H9 (cell line): Measurements from ENCODE around the gene PLEKHM1. TPM values are rescaled to one million over a fixed set of nuclear protein-coding genes. Genes with fewer than 3 reads are reported as not detected.

ENCODE experiments used
- DNase-seq: peaks from one replicate; pipeline ENCODE4 v3.0.0-alpha.2; 2017
- H2AFZ ChIP-seq: one replicate; pipeline ENCODE4 v1.6.1; 2013; ENCODE audit warnings: mild to moderate bottlenecking, low read length, control low read depth, moderate library complexity
- H2AK5ac ChIP-seq: 2 replicates; pipeline ENCODE4 v1.6.1; 2013; ENCODE audit warnings: low read length, control low read depth, mixed read lengths; ENCODE audit not compliant: insufficient read length
- H2BK120ac ChIP-seq: one replicate; pipeline ENCODE4 v1.6.1; 2013; ENCODE audit warnings: low read depth, mild to moderate bottlenecking, low read length, control low read depth, inconsistent platforms; ENCODE audit not compliant: poor library complexity, severe bottlenecking
- H2BK12ac ChIP-seq: 2 replicates; pipeline ENCODE4 v1.6.1; 2013; ENCODE audit warnings: low read length, control low read depth, mixed read lengths, low read depth; ENCODE audit not compliant: insufficient read length
- H2BK15ac ChIP-seq: 2 replicates; pipeline ENCODE4 v1.6.1; 2013; ENCODE audit warnings: low read depth, low read length, control low read depth
- H2BK20ac ChIP-seq: one replicate; pipeline ENCODE4 v1.6.1; 2013; ENCODE audit warnings: low read depth, mild to moderate bottlenecking, low read length, control low read depth, inconsistent platforms; ENCODE audit not compliant: poor library complexity, severe bottlenecking
- H2BK5ac ChIP-seq: 2 replicates; pipeline ENCODE4 v1.6.1; 2013; ENCODE audit warnings: low read length, control low read depth, mixed read lengths; ENCODE audit not compliant: insufficient read length
- H3K14ac ChIP-seq: 2 replicates; pipeline ENCODE4 v1.6.1; 2013; ENCODE audit warnings: low read length, control low read depth; ENCODE audit not compliant: insufficient read depth
- H3K18ac ChIP-seq: 2 replicates; pipeline ENCODE4 v1.6.1; 2013; ENCODE audit warnings: low read depth, mild to moderate bottlenecking, mixed read lengths, low read length, control low read depth; ENCODE audit not compliant: insufficient read length
- H3K23ac ChIP-seq: 2 replicates; pipeline ENCODE4 v1.6.1; 2013; ENCODE audit warnings: low read length, control low read depth, mixed read lengths, low read depth; ENCODE audit not compliant: insufficient read length
- H3K23me2 ChIP-seq: 2 replicates; pipeline ENCODE4 v1.6.1; 2013; ENCODE audit warnings: low read depth, mild to moderate bottlenecking, mixed read lengths, low read length, control low read depth; ENCODE audit not compliant: insufficient read length, poor library complexity, severe bottlenecking
- H3K27ac ChIP-seq: 2 replicates; pipeline ENCODE4 v1.5.1; 2013; ENCODE audit warnings: low read length, control low read depth, mixed read lengths, low read depth; ENCODE audit not compliant: insufficient read length
- H3K27me3 ChIP-seq: 2 replicates; pipeline ENCODE4 v1.6.1; 2013; ENCODE audit warnings: low read length, control low read depth, inconsistent platforms; ENCODE audit not compliant: insufficient read depth
- H3K4ac ChIP-seq: 2 replicates; pipeline ENCODE4 v1.6.1; 2013; ENCODE audit warnings: low read depth, mild to moderate bottlenecking, control low read depth, inconsistent platforms, low read length, moderate library complexity
- H3K4me1 ChIP-seq: 2 replicates; pipeline ENCODE4 v1.6.1; 2013; ENCODE audit warnings: low read length, control low read depth, inconsistent platforms; ENCODE audit not compliant: insufficient read depth
- H3K4me2 ChIP-seq: 2 replicates; pipeline ENCODE4 v1.6.1; 2013; ENCODE audit warnings: low read length, control low read depth, mixed read lengths; ENCODE audit not compliant: insufficient read length, insufficient read depth
- H3K56ac ChIP-seq: 2 replicates; pipeline ENCODE4 v1.6.1; 2013; ENCODE audit warnings: low read depth, mild to moderate bottlenecking, mixed read lengths, low read length, control low read depth; ENCODE audit not compliant: insufficient read length
- H3K79me1 ChIP-seq: 2 replicates; pipeline ENCODE4 v1.6.1; 2013; ENCODE audit warnings: low read depth, mild to moderate bottlenecking, moderate library complexity, low read length, control low read depth, inconsistent platforms; ENCODE audit not compliant: insufficient read depth, poor library complexity, severe bottlenecking
- H3K79me2 ChIP-seq: 2 replicates; pipeline ENCODE4 v1.6.1; 2013; ENCODE audit warnings: low read length, control low read depth, inconsistent platforms; ENCODE audit not compliant: insufficient read depth
- H3K9ac ChIP-seq: 2 replicates; pipeline ENCODE4 v1.6.1; 2013; ENCODE audit warnings: low read length, control low read depth, mixed read lengths; ENCODE audit not compliant: insufficient read length; ENCODE audit errors: extremely low read depth
- H3K9me3 ChIP-seq: one replicate; pipeline ENCODE4 v1.6.1; 2013; ENCODE audit warnings: low read depth, low read length, inconsistent platforms; ENCODE audit not compliant: control insufficient read depth
- H3T11ph ChIP-seq: one replicate; pipeline ENCODE4 v1.6.1; 2013; ENCODE audit warnings: mild to moderate bottlenecking, low read length, control low read depth, inconsistent platforms
- H4K20me1 ChIP-seq: one replicate; pipeline ENCODE4 v1.6.1; 2013; ENCODE audit not compliant: control insufficient read depth, insufficient read length, insufficient read depth
- H4K5ac ChIP-seq: 2 replicates; pipeline ENCODE4 v1.6.1; 2013; ENCODE audit warnings: low read depth, mild to moderate bottlenecking, mixed read lengths, low read length, control low read depth; ENCODE audit not compliant: insufficient read length
- H4K8ac ChIP-seq: replicated peaks from 2 replicates; pipeline ENCODE4 v1.6.1; 2013; ENCODE audit warnings: low read length, control low read depth, mixed read lengths, low read depth; ENCODE audit not compliant: insufficient read length
- H4K91ac ChIP-seq: 2 replicates; pipeline ENCODE4 v1.6.1; 2013; ENCODE audit warnings: low read depth, mild to moderate bottlenecking, moderate library complexity, mixed read lengths, low read length, control low read depth; ENCODE audit not compliant: insufficient read length
- H3K27ac Mint-ChIP-seq, 3 experiments: 2 replicates in 2 of 3; 3 replicates in 1 of 3; pipeline ENCODE4 v1.8.0; 2020 to 2021; ENCODE audit warnings: mixed read lengths in 3 of 3, mild to moderate bottlenecking in 1 of 3, moderate library complexity in 1 of 3
- H3K27me3 Mint-ChIP-seq: 2 replicates; pipeline ENCODE4 v1.8.0; 2021; ENCODE audit warnings: low read depth, mild to moderate bottlenecking, moderate library complexity, mixed read lengths
- H3K36me3 Mint-ChIP-seq, 3 experiments: 2 replicates in 2 of 3; 3 replicates in 1 of 3; pipeline ENCODE4 v1.8.0; 2020 to 2021; ENCODE audit warnings: low read depth in 3 of 3, mixed read lengths in 3 of 3; ENCODE audit not compliant: insufficient read depth in 1 of 3
- H3K4me1 Mint-ChIP-seq, 2 experiments: 2 replicates each; pipeline ENCODE4 v1.8.0; 2020; ENCODE audit warnings: mixed read lengths in 2 of 2
- H3K4me3 Mint-ChIP-seq, 2 experiments: 2 replicates in 1 of 2; 3 replicates in 1 of 2; pipeline ENCODE4 v1.8.0; 2020 to 2021; ENCODE audit warnings: mild to moderate bottlenecking in 2 of 2, mixed read lengths in 2 of 2, moderate library complexity in 1 of 2
- H3K9me3 Mint-ChIP-seq, 2 experiments: 2 replicates in 1 of 2; 3 replicates in 1 of 2; pipeline ENCODE4 v1.8.0; 2020; ENCODE audit warnings: mild to moderate bottlenecking in 2 of 2, mixed read lengths in 2 of 2, moderate library complexity in 1 of 2
- CTCF ChIP-seq: fragments of 200-600 bp; sonication (generic); conservative IDR thresholded peaks from 3 replicates; pipeline ENCODE4 v1.8.0; 2021; ENCODE audit warnings: antibody characterized with exemption, mild to moderate bottlenecking
- WGBS: extraction: QIAGEN DNeasy Blood & Tissue Kit; methylation state at CpG from one replicate; pipeline ENCODE4 v1.1.7; 2013; ENCODE audit warnings: missing lambda C conversion rate, low lambda C conversion rate, mixed read lengths; ENCODE audit not compliant: insufficient read length; ENCODE audit errors: extremely low coverage; 5-methylcytosine and 5-hydroxymethylcytosine counted together
- total RNA-seq: library from RNA; stranded (reverse); gene quantifications from 2 replicates; pipeline ENCODE4 v1.2.1, GENCODE V29; 2021

The PLEKHM1 gene
- total RNA-seq, 1 experiment from 2014 or later = 20.7 TPM

- Histone ChIP-seq H3K79me1 (no peaks in the 10 kb centered on the region), H4K8ac (no peak overlapping the region), H3K4ac (no peak overlapping the region), H3K27me3 (peaks cover 19% of the 10 kb centered on the region; the same call in 1 of the 2 replicates), H2AK5ac (no peak overlapping the region), H3K27ac (no peak overlapping the region), H3K79me2 (no peaks in the 10 kb centered on the region), H3K14ac (no peak overlapping the region), H2BK12ac (no peak overlapping the region), H4K91ac (no peak overlapping the region), H2BK120ac (no peak overlapping the region), H3K9me3 (no peaks in the 10 kb centered on the region), H3K23ac (no peak overlapping the region), H4K5ac (no peak overlapping the region), H3K4me2 (peak overlapping the region; percentile 70), H3T11ph (no peak overlapping the region), H2BK15ac (no peak overlapping the region), H3K4me1 (no peaks in the 10 kb centered on the region), H3K9ac (no peak overlapping the region), H2BK5ac (no peak overlapping the region), H3K56ac (no peak overlapping the region), H3K18ac (no peak overlapping the region), H2AFZ (no peak overlapping the region), H3K23me2 (peaks cover 22% of the 10 kb centered on the region), H2BK20ac (no peak overlapping the region), H4K20me1 (peaks cover 4% of the 10 kb centered on the region)
- H3K4me1 Mint-ChIP-seq = peaks cover 29 to 35% of the 10 kb centered on the region in 2 experiments
- H3K9me3 Mint-ChIP-seq = peaks cover 3 to 7% of the 10 kb centered on the region in 2 experiments; a peak in 4 of 5 replicates
- no peaks in the 10 kb centered on the region; a peak in 2 of 7 replicates for H3K36me3 Mint-ChIP-seq
- TF ChIP-seq CTCF = no peak
- WGBS = no CpG with 5 or more reads among the region's 82 CpGs
- peak overlapping the region; percentile 34 to 76 for H3K4me3 Mint-ChIP-seq
- peaks cover 71% of the 10 kb centered on the region for H3K27me3 Mint-ChIP-seq
- DNase-seq = peak; percentile 79
- H3K27ac Mint-ChIP-seq = no peak overlapping the region
These were observed 61.0 kb downstream of the PLEKHM1 start for GRCh38 chr17:45429339-45430005.
